Esophagus mucosa (tissue), 1 donor: ENCODE results near the gene ZNF600. TPM values are rescaled to one million over a fixed set of nuclear protein-coding genes. Genes with fewer than 3 reads are reported as not detected.
A peak's percentile ranks its signal among the peaks of the same experiment; 100 is the strongest.
"Not testable (repeated sequence)": the region's sequence is repeated elsewhere in the genome, so short reads cannot be mapped to it uniquely, and the experiment has no call there.

Source experiments
- ATAC-seq: fragments of 200-7000 bp; cut with Tn5 transposase; one replicate; pipeline ENCODE4 v1.9.1; 2020
- total RNA-seq: library from RNA; stranded (reverse); gene quantifications from one replicate; pipeline ENCODE4 v1.2.4, GENCODE V29; 2023
- donor health status: DM: yes; HTN: yes; CAD: no.

The ZNF600 gene
- total RNA-seq, 1 donor from 2014 or later: 6.1 TPM

- no peak for ATAC-seq
These were observed 44.6 kb downstream of the ZNF600 start for GRCh38 chr19:52741951-52742485.

- not testable (repeated sequence) for ATAC-seq
These were observed 45.2 kb downstream of the ZNF600 start for GRCh38 chr19:52741371-52741770.

- ATAC-seq: no peak
These were observed 47.0 kb downstream of the ZNF600 start for GRCh38 chr19:52739576-52739975.

- ATAC-seq: peak; percentile 34
These were observed 50.9 kb downstream of the ZNF600 start for GRCh38 chr19:52735734-52736133.

GRCh38 chr19:52734893-52735661, 51.5 kb downstream of the ZNF600 start, which contains the start of gene ZNF611:
TSS of gene ZNF611 (minus strand) at chr19:52735044. CDS start at chr19:52715894, 19,150 bp downstream.
- ATAC-seq: peak; percentile 100

GRCh38 chr19:52734331-52734892, 52.2 kb downstream of the ZNF600 start:
- ATAC-seq: peak; percentile 27

GRCh38 chr19:52726051-52726450, 60.5 kb downstream of the ZNF600 start:
- ATAC-seq: not testable (repeated sequence)

GRCh38 chr19:52725528-52725961, 61.0 kb downstream of the ZNF600 start:
- ATAC-seq: no peak

- ATAC-seq: no peak
These were observed 61.7 kb downstream of the ZNF600 start for GRCh38 chr19:52724701-52725514.

- ATAC-seq: not testable (repeated sequence)
These were observed 62.5 kb downstream of the ZNF600 start for GRCh38 chr19:52723907-52724598.

- ATAC-seq: peak; percentile 79
These were observed 64.3 kb downstream of the ZNF600 start for GRCh38 chr19:52722062-52723003.

GRCh38 chr19:52720541-52720940, 66.0 kb downstream of the ZNF600 start:
- not testable (repeated sequence) for ATAC-seq

- no peak for ATAC-seq
These were observed 70.1 kb downstream of the ZNF600 start for GRCh38 chr19:52716522-52716921.

- ATAC-seq: not testable (repeated sequence)
These were observed 70.7 kb downstream of the ZNF600 start for GRCh38 chr19:52715902-52716301.

- not testable (repeated sequence) for ATAC-seq
These were observed 71.3 kb downstream of the ZNF600 start for GRCh38 chr19:52715330-52715729.

Other genes with a start within 250 kb of the ZNF600 start
- 5.7 TPM for gene ZNF701, start 216.5 kb downstream of the ZNF600 start, total RNA-seq
- 10.7 TPM for gene ZNF83, start 148.4 kb downstream of the ZNF600 start, total RNA-seq
- gene ZNF611, start 51.7 kb downstream of the ZNF600 start, total RNA-seq: 6.9 TPM
- 10.2 TPM for gene ZNF28, start 34.8 kb upstream of the ZNF600 start, total RNA-seq
- 8.0 TPM for gene ZNF468, start 70.8 kb upstream of the ZNF600 start, total RNA-seq
- gene ZNF320, start 110.8 kb upstream of the ZNF600 start, total RNA-seq: 3.8 TPM
- 3.6 TPM for gene ZNF888, start 136.6 kb upstream of the ZNF600 start, total RNA-seq
- gene ZNF816, start 176.1 kb upstream of the ZNF600 start, total RNA-seq: 3.8 TPM
- gene ERVV-1, start 227.1 kb upstream of the ZNF600 start, total RNA-seq: not detected